Keratinocyte (primary cell): Measurements from ENCODE around the gene PTGS2.

Experiments used
- EZH2 ChIP-seq: IDR thresholded peaks from one replicate; pipeline ENCODE4 v1.6.1; 2012; ENCODE audit warnings: inconsistent platforms, mild to moderate bottlenecking, low read length, moderate library complexity
- TF ChIP-seq, protein P1 (sequence below), 3 experiments: IDR thresholded peaks in 1 of 3; conservative IDR thresholded peaks in 1 of 3; optimal IDR thresholded peaks in 1 of 3; 2 replicates in 2 of 3; 3 replicates in 1 of 3; pipeline versions ENCODE3 to v1.5.1; 2011; ENCODE audit warnings: low read length in 3 of 3, mild to moderate bottlenecking in 3 of 3, moderate library complexity in 2 of 3, control low read depth in 1 of 3, inconsistent platforms in 1 of 3; ENCODE audit not compliant: insufficient read depth in 2 of 3; ENCODE audit errors: extremely low read depth in 1 of 3

GRCh38 chr1:186659890-186660341 lies 20.3 kb downstream of the PTGS2 start:
- no peak for TF ChIP-seq EZH2
- TF ChIP-seq, protein P1, sequence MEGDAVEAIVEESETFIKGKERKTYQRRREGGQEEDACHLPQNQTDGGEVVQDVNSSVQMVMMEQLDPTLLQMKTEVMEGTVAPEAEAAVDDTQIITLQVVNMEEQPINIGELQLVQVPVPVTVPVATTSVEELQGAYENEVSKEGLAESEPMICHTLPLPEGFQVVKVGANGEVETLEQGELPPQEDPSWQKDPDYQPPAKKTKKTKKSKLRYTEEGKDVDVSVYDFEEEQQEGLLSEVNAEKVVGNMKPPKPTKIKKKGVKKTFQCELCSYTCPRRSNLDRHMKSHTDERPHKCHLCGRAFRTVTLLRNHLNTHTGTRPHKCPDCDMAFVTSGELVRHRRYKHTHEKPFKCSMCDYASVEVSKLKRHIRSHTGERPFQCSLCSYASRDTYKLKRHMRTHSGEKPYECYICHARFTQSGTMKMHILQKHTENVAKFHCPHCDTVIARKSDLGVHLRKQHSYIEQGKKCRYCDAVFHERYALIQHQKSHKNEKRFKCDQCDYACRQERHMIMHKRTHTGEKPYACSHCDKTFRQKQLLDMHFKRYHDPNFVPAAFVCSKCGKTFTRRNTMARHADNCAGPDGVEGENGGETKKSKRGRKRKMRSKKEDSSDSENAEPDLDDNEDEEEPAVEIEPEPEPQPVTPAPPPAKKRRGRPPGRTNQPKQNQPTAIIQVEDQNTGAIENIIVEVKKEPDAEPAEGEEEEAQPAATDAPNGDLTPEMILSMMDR (optimal IDR thresholded peaks at IDR 0.05 in 1 of 3, IDR thresholded peaks at IDR 0.05 in 1 of 3, conservative IDR thresholded peaks at IDR 0.05 in 1 of 3; ENCODE audit: extremely low read depth in 1 of 3, insufficient read depth in 2 of 3, low read length in 3 of 3), result no peak
